HG02623 (cell line): ENCODE measurements around the gene UHMK1.
"Not testable (repeated sequence)": the region's sequence is repeated elsewhere in the genome, so short reads cannot be mapped to it uniquely, and the experiment has no call there.

Source experiments
- ATAC-seq: cut with Tn5 transposase; IDR thresholded peaks from one replicate; pipeline ENCODE4 v1.9.1; 2021; ENCODE audit warnings: moderate library complexity; ENCODE audit not compliant: unreplicated experiment

Gene UHMK1

GRCh38 chr1:162562470-162562828 is 64.8 kb downstream of the UHMK1 start:
- ATAC-seq = no peak

GRCh38 chr1:162564762-162565218 is 67.2 kb downstream of the UHMK1 start:
- ATAC-seq = no peak

GRCh38 chr1:162565460-162565859 is 67.8 kb downstream of the UHMK1 start:
- ATAC-seq = no peak

- ATAC-seq = no peak
Measured at GRCh38 chr1:162566870-162567269, 69.3 kb downstream of the UHMK1 start.

GRCh38 chr1:162568802-162569201 is 71.2 kb downstream of the UHMK1 start:
- no peak for ATAC-seq

GRCh38 chr1:162570718-162571117 is 73.1 kb downstream of the UHMK1 start:
- no peak for ATAC-seq

GRCh38 chr1:162571121-162571520 is 73.5 kb downstream of the UHMK1 start:
- not testable (repeated sequence) for ATAC-seq

GRCh38 chr1:162571696-162572095 is 74.1 kb downstream of the UHMK1 start:
- ATAC-seq = no peak

- ATAC-seq = no peak
Measured at GRCh38 chr1:162573136-162573535, 75.5 kb downstream of the UHMK1 start.

GRCh38 chr1:162578071-162578700 is 80.6 kb downstream of the UHMK1 start:
- no peak for ATAC-seq

- ATAC-seq = no peak
Measured at GRCh38 chr1:162578936-162579335, 81.3 kb downstream of the UHMK1 start.
